IgD-negative memory B cell (primary cell): ENCODE results near the gene CCL17. TPM values are rescaled to one million over a fixed set of nuclear protein-coding genes. Genes with fewer than 3 reads are reported as not detected.
A peak's percentile ranks its signal among the peaks of the same experiment; 100 is the strongest.

Source experiments
- H3K27ac Mint-ChIP-seq, 3 donors: one replicate each; pipeline ENCODE4 v1.8.0; 2020 to 2022; ENCODE audit warnings: mild to moderate bottlenecking in 3 of 3, mixed read lengths in 3 of 3, moderate library complexity in 1 of 3
- H3K27me3 Mint-ChIP-seq: one replicate; pipeline ENCODE4 v1.8.0; 2021; ENCODE audit warnings: mixed read lengths
- H3K36me3 Mint-ChIP-seq: one replicate; pipeline ENCODE4 v1.8.0; 2020; ENCODE audit warnings: mild to moderate bottlenecking, mixed read lengths
- H3K4me1 Mint-ChIP-seq, 3 donors: one replicate each; pipeline ENCODE4 v1.8.0; 2020 to 2022; ENCODE audit warnings: mixed read lengths in 3 of 3, mild to moderate bottlenecking in 1 of 3
- H3K4me3 Mint-ChIP-seq, 4 donors: one replicate each; pipeline ENCODE4 v1.8.0; 2020 to 2022; ENCODE audit warnings: mild to moderate bottlenecking in 4 of 4, mixed read lengths in 4 of 4, moderate library complexity in 3 of 4
- H3K9me3 Mint-ChIP-seq, 3 donors: one replicate each; pipeline ENCODE4 v1.8.0; 2020 to 2021; ENCODE audit warnings: mixed read lengths in 3 of 3, mild to moderate bottlenecking in 1 of 3
- polyA plus RNA-seq: library from polyadenylated mRNA; unstranded; fragments of 300-500 nt; fragmentation: Illumina TruSeq; gene quantifications from one replicate; pipeline ENCODE4 v1.2.3, GENCODE V29; 2021

The CCL17 gene
- polyA plus RNA-seq, 1 donor from 2014 or later, result not detected

DNA sequence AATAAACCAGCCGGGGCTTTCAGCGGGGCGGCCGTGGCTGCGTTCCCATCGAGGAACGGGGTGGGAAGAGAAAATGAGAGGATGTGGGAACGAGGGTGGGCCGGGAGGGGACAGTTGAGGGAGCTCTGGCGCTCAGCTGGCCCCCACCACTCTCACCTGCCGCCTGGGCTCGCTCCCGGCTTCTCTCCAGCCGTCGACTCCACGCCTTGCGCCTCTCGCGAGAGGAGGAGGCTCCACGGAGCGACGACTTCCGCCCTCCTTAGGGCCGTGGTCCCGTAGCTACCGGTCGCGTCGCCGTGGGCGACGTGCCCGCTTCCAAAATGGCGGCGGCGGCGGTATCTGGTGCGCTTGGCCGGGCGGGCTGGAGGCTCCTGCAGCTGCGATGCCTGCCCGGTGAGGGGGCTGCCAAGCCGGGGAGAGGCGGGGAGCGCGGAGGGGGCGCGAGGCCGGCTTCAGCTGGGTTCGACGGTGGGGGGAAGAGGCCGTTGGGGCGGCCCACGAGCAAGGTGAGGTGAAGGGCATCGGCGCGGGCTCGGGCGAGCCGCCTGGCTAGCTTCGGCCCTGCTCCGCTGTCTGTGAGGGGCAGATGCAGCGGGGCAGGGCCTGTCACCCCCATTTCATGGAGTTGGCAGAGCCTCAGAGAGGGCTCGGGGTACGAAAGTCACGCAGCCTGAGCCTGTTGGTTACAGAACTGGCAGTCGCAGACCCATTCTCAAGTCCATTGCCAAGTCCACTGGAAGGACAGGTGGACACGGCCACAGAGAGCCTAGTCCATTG, 42.8 kb downstream of the CCL17 start, which contains the start of the genes CIAPIN1 and COQ9:
TSS of gene CIAPIN1 (minus strand) at position 200 of the 777 bp plus-strand sequence. CDS start 6,457 bp downstream, outside the sequence.
TSS of gene COQ9 (plus strand) at position 294 of the 777 bp plus-strand sequence. CDS start at position 321, 27 bp downstream.
- Mint-ChIP-seq H3K27me3 (no peaks in the 10 kb centered on the region), H3K4me1 (peaks cover 17 to 20% (median 19%) of the 10 kb centered on the region in 3 donors), H3K27ac (peak within 1 kb of the TSS; percentile 86 to 94 (median 88)), H3K4me3 (peak within 1 kb of the TSS; percentile 89 to 97 (median 96)), H3K36me3 (no peaks in the 10 kb centered on the region), H3K9me3 (no peaks in the 10 kb centered on the region)

DNA sequence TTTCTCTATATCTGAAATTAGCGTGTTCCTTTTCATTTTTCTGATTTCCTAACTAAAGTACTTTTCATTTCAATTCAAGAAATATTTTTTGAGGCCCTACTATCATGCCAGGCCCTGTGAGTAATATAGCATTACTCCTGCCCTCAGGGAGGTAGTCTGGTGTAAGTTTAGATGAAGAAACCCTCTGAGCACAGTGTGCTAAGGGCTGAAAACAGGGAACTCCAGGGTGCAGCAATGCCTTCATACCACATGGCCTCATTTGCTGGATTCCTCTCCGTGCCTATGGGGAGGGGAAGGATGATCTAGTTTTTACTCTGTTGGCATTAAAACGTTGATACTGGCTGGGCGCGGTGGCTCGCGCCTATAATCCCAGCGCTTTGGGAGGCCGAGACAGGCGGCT, 47.5 kb downstream of the CCL17 start:
- Mint-ChIP-seq H3K4me1 (peaks cover 8 to 13% (median 8%) of the 10 kb centered on the region in 3 donors), H3K36me3 (peaks cover 4% of the 10 kb centered on the region), H3K27me3 (no peaks in the 10 kb centered on the region), H3K4me3 (no peak overlapping the region), H3K27ac (no peak overlapping the region), H3K9me3 (no peaks in the 10 kb centered on the region)

DNA sequence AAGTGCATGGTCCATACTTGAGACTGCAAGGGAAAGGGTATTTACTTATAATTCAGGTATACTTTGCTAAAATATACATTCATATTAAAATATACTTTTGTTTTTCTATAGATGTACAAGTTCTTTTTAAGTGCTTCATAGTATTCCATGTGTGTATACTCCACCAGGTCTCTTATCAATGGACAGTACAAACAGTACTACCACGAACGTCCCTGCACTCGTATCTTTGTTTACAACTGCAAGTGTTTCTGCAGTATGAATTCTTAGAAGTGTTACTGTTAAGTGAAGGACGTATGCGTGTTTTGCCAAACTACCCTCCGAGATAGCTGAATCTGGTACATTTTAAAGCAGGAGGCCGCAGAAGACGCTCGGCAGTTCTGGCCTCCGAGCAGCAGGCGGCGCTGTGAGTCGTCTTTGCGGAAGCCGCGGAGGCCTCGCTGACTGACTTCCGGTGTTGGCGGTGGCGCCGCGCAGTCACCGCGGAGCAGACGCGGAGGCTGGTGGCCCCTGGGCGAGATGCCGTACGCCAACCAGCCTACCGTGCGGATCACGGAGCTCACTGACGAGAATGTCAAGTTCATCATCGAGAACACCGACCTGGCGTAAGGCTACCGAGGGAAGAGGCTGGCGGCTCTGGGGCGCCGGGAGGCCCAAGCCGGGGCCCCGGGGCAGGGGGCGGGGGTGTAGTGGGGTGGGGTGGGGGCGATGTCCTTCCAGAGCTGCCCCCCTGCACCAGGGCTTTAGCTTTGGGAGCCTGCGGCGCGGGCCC, 57.8 kb downstream of the CCL17 start, which contains the start of gene POLR2C:
TSS of gene POLR2C (plus strand) at position 471 of the 769 bp plus-strand sequence. CDS start at position 517, 46 bp downstream.
- peaks cover 9 to 20% (median 17%) of the 10 kb centered on the region in 3 donors for H3K4me1 Mint-ChIP-seq
- peaks cover 0 to 2% (median 0%) of the 10 kb centered on the region in 3 donors for H3K9me3 Mint-ChIP-seq
- H3K27ac Mint-ChIP-seq, result peak within 1 kb of the TSS; percentile 79 to 99 (median 97)
- peak within 1 kb of the TSS; percentile 87 to 100 (median 100) for H3K4me3 Mint-ChIP-seq
- H3K27me3 Mint-ChIP-seq, result no peaks in the 10 kb centered on the region
- H3K36me3 Mint-ChIP-seq, result peaks cover 5% of the 10 kb centered on the region

DNA sequence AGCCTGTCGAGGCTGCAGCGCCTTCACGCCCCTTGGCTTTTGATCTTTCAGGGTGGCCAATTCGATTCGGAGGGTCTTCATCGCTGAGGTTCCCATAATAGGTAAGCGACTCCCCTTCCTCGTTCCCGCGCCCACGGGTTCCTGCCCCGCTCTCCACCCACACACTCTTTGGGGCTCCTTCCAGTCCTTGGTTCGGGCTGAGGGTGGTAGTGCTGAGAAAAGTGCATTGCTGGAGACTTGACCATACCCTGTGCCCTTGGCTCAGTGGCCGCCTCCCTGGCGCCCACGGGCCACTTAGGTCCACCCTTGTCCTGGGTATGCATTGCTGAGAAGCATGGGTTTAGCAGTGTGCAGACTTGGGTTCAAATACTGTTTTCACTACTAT, 58.4 kb downstream of the CCL17 start:
- Mint-ChIP-seq H3K9me3 (peaks cover 0 to 2% (median 0%) of the 10 kb centered on the region in 3 donors), H3K4me1 (peaks cover 9 to 20% (median 17%) of the 10 kb centered on the region in 3 donors), H3K4me3 (peak overlapping the region; percentile 83 to 100 (median 100)), H3K36me3 (peaks cover 5% of the 10 kb centered on the region), H3K27ac (peak overlapping the region; percentile 48 to 99 (median 97)), H3K27me3 (no peaks in the 10 kb centered on the region)

DNA sequence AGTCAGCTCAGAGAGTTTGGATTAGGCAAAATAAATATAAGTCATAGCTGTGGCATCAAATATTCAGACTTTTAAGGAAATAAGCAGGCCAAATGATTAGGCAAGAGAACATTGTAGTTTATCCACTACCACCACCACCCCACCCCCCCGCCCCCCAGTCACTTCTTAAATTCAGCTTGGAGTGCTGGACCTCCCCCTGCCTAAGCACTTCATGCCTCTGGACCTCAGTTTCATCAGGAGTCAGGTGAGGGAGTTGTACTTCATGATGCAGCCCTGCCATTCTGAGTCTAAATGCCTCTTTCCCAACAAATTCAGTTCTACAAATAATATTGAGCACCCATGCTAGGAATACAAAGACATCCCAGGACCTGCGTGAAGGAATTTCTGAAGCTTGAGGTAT, 60.0 kb downstream of the CCL17 start:
- H3K36me3 Mint-ChIP-seq, result peaks cover 5% of the 10 kb centered on the region
- H3K4me3 Mint-ChIP-seq, result peak overlapping the region in 3 of 4 donors; percentile 28 to 100 (median 83)
- no peaks in the 10 kb centered on the region for H3K27me3 Mint-ChIP-seq
- H3K4me1 Mint-ChIP-seq, result peaks cover 9 to 20% (median 17%) of the 10 kb centered on the region in 3 donors
- peak overlapping the region in 2 of 3 donors; percentile 6 to 22 for H3K27ac Mint-ChIP-seq
- H3K9me3 Mint-ChIP-seq, result peaks cover 0 to 2% (median 0%) of the 10 kb centered on the region in 3 donors

Other genes with a start within 250 kb of the CCL17 start
- gene PSME3IP1, start 218.7 kb upstream of the CCL17 start, polyA plus RNA-seq, result 91.6 TPM
- gene RSPRY1, start 218.4 kb upstream of the CCL17 start, polyA plus RNA-seq, result 38.2 TPM
- gene ARL2BP, start 159.5 kb upstream of the CCL17 start, polyA plus RNA-seq, result 108 TPM
- gene PLLP, start 120.1 kb upstream of the CCL17 start, polyA plus RNA-seq, result 1.1 TPM
- 0.20 TPM for gene CCL22, start 46.0 kb upstream of the CCL17 start, polyA plus RNA-seq
- not detected for gene CX3CL1, start 32.3 kb upstream of the CCL17 start, polyA plus RNA-seq
- 41.2 TPM for gene CIAPIN1, start 42.6 kb downstream of the CCL17 start, polyA plus RNA-seq
- gene COQ9, start 42.7 kb downstream of the CCL17 start, polyA plus RNA-seq, result 25.6 TPM
- gene POLR2C, start 57.9 kb downstream of the CCL17 start, polyA plus RNA-seq, result 28.3 TPM
- gene DOK4, start 81.7 kb downstream of the CCL17 start, polyA plus RNA-seq, result 0.46 TPM
- gene CCDC102A, start 131.8 kb downstream of the CCL17 start, polyA plus RNA-seq, result 15.1 TPM
- gene ADGRG5, start 137.9 kb downstream of the CCL17 start, polyA plus RNA-seq, result 33.5 TPM
- gene ADGRG1, start 223.9 kb downstream of the CCL17 start, polyA plus RNA-seq, result 10.3 TPM